Lower leg skin (tissue), 3 donors: ENCODE results near the gene RER1.

Source experiments
- POLR2A ChIP-seq, 2 donors: fragments of 450-650 bp; IDR thresholded peaks; one replicate each; pipeline ENCODE4 v1.6.1; 2016 to 2017; ENCODE audit warnings: antibody characterized with exemption in 2 of 2, mild to moderate bottlenecking in 1 of 2, moderate library complexity in 1 of 2
- TF ChIP-seq, protein P1 (sequence below), 3 donors: fragments of 450-650 bp; IDR thresholded peaks; one replicate each; pipeline ENCODE4 v1.5.1; 2016; ENCODE audit warnings: antibody characterized with exemption in 3 of 3, mild to moderate bottlenecking in 3 of 3, moderate library complexity in 2 of 3

DNA sequence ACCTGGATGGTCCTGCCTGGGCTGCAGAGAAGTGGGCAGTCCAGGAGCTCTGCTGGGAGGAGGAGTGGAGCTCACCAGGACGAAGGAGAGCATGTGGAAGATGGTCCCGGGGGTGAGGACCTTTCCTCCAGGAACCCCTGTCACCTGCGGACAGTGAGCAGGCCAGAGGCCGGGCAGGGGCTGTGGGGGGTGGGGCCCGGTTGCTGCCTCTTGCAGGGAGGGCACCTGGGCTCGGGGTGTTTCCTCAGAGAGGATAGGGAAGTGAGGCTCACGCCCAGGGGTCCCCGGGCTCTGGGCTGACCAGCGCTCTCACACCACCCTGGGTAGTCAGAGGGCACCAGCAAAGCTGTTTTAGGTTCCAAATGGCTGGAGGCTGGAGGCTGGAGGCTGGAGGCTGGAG, 43.5 kb downstream of the RER1 start:
- TF ChIP-seq, protein P1, sequence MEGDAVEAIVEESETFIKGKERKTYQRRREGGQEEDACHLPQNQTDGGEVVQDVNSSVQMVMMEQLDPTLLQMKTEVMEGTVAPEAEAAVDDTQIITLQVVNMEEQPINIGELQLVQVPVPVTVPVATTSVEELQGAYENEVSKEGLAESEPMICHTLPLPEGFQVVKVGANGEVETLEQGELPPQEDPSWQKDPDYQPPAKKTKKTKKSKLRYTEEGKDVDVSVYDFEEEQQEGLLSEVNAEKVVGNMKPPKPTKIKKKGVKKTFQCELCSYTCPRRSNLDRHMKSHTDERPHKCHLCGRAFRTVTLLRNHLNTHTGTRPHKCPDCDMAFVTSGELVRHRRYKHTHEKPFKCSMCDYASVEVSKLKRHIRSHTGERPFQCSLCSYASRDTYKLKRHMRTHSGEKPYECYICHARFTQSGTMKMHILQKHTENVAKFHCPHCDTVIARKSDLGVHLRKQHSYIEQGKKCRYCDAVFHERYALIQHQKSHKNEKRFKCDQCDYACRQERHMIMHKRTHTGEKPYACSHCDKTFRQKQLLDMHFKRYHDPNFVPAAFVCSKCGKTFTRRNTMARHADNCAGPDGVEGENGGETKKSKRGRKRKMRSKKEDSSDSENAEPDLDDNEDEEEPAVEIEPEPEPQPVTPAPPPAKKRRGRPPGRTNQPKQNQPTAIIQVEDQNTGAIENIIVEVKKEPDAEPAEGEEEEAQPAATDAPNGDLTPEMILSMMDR (IDR thresholded peaks at IDR 0.05), result no peak
- no peak for TF ChIP-seq POLR2A (IDR thresholded peaks at IDR 0.05)
